GM12801 (cell line): ENCODE data around the gene OR5M10.

Experiments
- TF ChIP-seq, protein P1 (sequence below): IDR thresholded peaks from one replicate; pipeline ENCODE4 v1.5.1; 2011; ENCODE audit warnings: control low read depth; ENCODE audit not compliant: insufficient read length; ENCODE audit errors: extremely low read depth

OR5M10 gene

DNA sequence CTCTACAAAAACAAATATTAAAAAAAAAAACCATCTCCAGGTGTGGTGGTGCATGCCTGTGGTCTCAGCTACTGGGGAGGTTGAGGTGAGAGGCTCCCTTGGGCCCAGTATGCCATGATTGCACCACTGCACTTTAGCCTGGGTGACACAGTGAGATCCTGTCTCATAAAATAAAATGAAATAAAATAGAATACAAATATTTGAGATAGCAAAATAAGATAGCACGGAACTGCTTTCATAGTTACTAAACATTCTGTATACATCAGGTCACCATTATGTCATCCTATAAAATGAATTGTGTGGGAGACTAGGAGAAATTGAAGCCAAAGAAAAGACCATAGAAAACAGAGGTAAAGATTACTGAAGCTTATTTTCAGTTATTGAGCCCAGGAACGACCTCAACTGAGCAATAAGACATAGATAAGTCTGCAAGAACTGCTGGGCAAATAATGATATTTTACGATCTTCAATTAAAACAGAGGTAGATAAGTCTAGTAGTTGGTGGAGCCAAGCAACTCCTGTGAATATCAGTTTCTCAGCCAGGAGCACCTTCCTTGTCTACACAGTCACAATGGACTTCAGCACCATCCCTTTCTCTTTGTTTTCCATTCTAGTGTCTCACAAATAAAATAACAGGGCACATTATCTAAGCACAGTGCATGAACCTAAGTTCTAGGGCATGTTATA, 44.3 kb downstream of the OR5M10 start:
- TF ChIP-seq, protein P1, sequence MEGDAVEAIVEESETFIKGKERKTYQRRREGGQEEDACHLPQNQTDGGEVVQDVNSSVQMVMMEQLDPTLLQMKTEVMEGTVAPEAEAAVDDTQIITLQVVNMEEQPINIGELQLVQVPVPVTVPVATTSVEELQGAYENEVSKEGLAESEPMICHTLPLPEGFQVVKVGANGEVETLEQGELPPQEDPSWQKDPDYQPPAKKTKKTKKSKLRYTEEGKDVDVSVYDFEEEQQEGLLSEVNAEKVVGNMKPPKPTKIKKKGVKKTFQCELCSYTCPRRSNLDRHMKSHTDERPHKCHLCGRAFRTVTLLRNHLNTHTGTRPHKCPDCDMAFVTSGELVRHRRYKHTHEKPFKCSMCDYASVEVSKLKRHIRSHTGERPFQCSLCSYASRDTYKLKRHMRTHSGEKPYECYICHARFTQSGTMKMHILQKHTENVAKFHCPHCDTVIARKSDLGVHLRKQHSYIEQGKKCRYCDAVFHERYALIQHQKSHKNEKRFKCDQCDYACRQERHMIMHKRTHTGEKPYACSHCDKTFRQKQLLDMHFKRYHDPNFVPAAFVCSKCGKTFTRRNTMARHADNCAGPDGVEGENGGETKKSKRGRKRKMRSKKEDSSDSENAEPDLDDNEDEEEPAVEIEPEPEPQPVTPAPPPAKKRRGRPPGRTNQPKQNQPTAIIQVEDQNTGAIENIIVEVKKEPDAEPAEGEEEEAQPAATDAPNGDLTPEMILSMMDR, result no peak

DNA sequence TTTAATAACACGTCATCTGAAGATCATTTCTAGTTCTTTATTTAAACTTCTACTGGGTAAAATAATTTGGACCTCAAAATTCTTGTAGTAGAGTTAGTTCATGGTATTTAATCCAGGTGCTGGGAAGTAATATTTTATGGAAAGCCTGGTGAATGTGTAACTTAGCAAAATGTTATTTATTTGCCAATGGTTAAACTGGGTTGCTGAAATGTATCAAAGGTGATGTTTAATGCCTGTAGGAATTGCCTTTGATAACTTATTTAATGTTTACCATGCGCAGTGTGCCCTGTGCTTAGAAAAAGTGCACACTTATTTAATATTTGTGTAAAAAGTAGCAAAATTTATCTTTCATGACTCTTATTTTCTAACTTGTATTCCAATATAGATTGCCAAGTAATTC, 45.7 kb downstream of the OR5M10 start:
- TF ChIP-seq, protein P1, result no peak
